NT2/D1 (cell line): ENCODE measurements around the gene PIK3C2G.

Source experiments
- SUZ12 ChIP-seq: IDR thresholded peaks from 2 replicates; pipeline ENCODE4 v1.6.1; 2011; ENCODE audit not compliant: insufficient read length, insufficient read depth; ENCODE audit errors: extremely low read depth
- YY1 ChIP-seq: IDR thresholded peaks from 2 replicates; pipeline ENCODE4 v1.6.1; 2011; ENCODE audit not compliant: insufficient read length, insufficient read depth
- ZNF274 ChIP-seq: IDR thresholded peaks from 2 replicates; pipeline ENCODE4 v1.6.1; 2011; ENCODE audit warnings: mild to moderate bottlenecking, low read depth, low read length

GRCh38 chr12:18283831-18284230, 22.5 kb downstream of the PIK3C2G start:
- TF ChIP-seq YY1 (no peak), ZNF274 (no peak), SUZ12 (no peak)
